Upper lobe of right lung (tissue), 1 donor: ENCODE measurements around the gene TEKTIP1. TPM values are rescaled to one million over a fixed set of nuclear protein-coding genes. Genes with fewer than 3 reads are reported as not detected.

Source experiments
- ATAC-seq: fragments of 200-7000 bp; cut with Tn5 transposase; one replicate; pipeline ENCODE4 v1.9.1; 2020; ENCODE audit warnings: mild to moderate bottlenecking, moderate library complexity
- DNase-seq: peaks from one replicate; pipeline ENCODE4 v3.0.0-alpha.2; 2020
- H3K27ac ChIP-seq: fragments of 200-600 bp; one replicate; pipeline ENCODE4 v1.8.0; 2022
- H3K27me3 ChIP-seq: fragments of 200-600 bp; one replicate; pipeline ENCODE4 v1.8.0; 2022; ENCODE audit warnings: mild to moderate bottlenecking
- H3K36me3 ChIP-seq: fragments of 200-600 bp; one replicate; pipeline ENCODE4 v1.8.0; 2022
- H3K4me1 ChIP-seq: fragments of 200-600 bp; one replicate; pipeline ENCODE4 v1.8.0; 2022
- H3K4me3 ChIP-seq: fragments of 200-600 bp; one replicate; pipeline ENCODE4 v1.8.0; 2022; ENCODE audit warnings: mild to moderate bottlenecking
- H3K9me3 ChIP-seq: fragments of 200-600 bp; one replicate; pipeline ENCODE4 v1.8.0; 2022
- CTCF ChIP-seq: fragments of 200-600 bp; IDR thresholded peaks from one replicate; pipeline ENCODE4 v1.8.0; 2022; ENCODE audit warnings: antibody characterized with exemption
- intact Hi-C: fragments of 100-400 bp; cut with DNase I; formaldehyde crosslinking; loops from one replicate; pipeline ENCODE4 v1.11.0; 2022
- total RNA-seq: library from RNA; stranded (reverse); fragmentation: NEBNext Ultra II Directional; extraction: Animal tissue kit (Norgen Biotek cat#: 25700); gene quantifications from one replicate; pipeline ENCODE4 v1.2.1, GENCODE V29; 2021
- donor health status: DM: no; HTN: yes; CAD: no; lungs with severe emphysema.

TEKTIP1 gene
- total RNA-seq, 1 donor from 2014 or later = 3.2 TPM

GRCh38 chr19:3510727-3511126 lies 28.2 kb upstream of the TEKTIP1 start:
- intact Hi-C loops = no loop called here
- Histone ChIP-seq H3K36me3 (no peaks in the 10 kb centered on the region), H3K9me3 (no peaks in the 10 kb centered on the region), H3K27me3 (no peaks in the 10 kb centered on the region), H3K27ac (no peak overlapping the region), H3K4me3 (no peak overlapping the region), H3K4me1 (peaks cover 8% of the 10 kb centered on the region)
- DNase-seq (no peak), ATAC-seq (no peak)
- no peak for TF ChIP-seq CTCF

- Histone ChIP-seq H3K27me3 (no peaks in the 10 kb centered on the region), H3K4me1 (peaks cover 8% of the 10 kb centered on the region), H3K4me3 (no peak overlapping the region), H3K9me3 (no peaks in the 10 kb centered on the region), H3K36me3 (no peaks in the 10 kb centered on the region), H3K27ac (no peak overlapping the region)
- no peak for ATAC-seq
- intact Hi-C loops = no loop called here
- no peak for TF ChIP-seq CTCF
- no peak for DNase-seq
Measured at GRCh38 chr19:3511506-3512251, 27.3 kb upstream of the TEKTIP1 start.

- Histone ChIP-seq H3K36me3 (no peaks in the 10 kb centered on the region), H3K9me3 (no peaks in the 10 kb centered on the region), H3K27ac (no peak overlapping the region), H3K4me1 (peaks cover 5% of the 10 kb centered on the region), H3K4me3 (no peak overlapping the region), H3K27me3 (no peaks in the 10 kb centered on the region)
- intact Hi-C loops = no loop called here
- ATAC-seq (no peak), DNase-seq (no peak)
- no peak for TF ChIP-seq CTCF
Measured at GRCh38 chr19:3512562-3513228, 26.3 kb upstream of the TEKTIP1 start.

- no peaks in the 10 kb centered on the region for H3K36me3 ChIP-seq
- DNase-seq = no peak
- H3K27ac ChIP-seq = no peak overlapping the region
- no peak overlapping the region for H3K4me3 ChIP-seq
- ATAC-seq = no peak
- intact Hi-C loops = no loop called here
- H3K4me1 ChIP-seq = no peaks in the 10 kb centered on the region
- no peak for TF ChIP-seq CTCF
- no peaks in the 10 kb centered on the region for H3K27me3 ChIP-seq
- H3K9me3 ChIP-seq = no peaks in the 10 kb centered on the region
Measured at GRCh38 chr19:3513229-3514140, 25.5 kb upstream of the TEKTIP1 start.

- H3K27ac ChIP-seq = no peak overlapping the region
- H3K4me3 ChIP-seq = no peak overlapping the region
- H3K4me1 ChIP-seq = no peaks in the 10 kb centered on the region
- no peak for TF ChIP-seq CTCF
- H3K27me3 ChIP-seq = no peaks in the 10 kb centered on the region
- DNase-seq (no peak), ATAC-seq (no peak)
- H3K36me3 ChIP-seq = peaks cover 10% of the 10 kb centered on the region
- H3K9me3 ChIP-seq = no peaks in the 10 kb centered on the region
- intact Hi-C loops = no loop called here
Measured at GRCh38 chr19:3514930-3515329, 24.0 kb upstream of the TEKTIP1 start.
